Right kidney (tissue), 1 donor: ENCODE results near the gene NLK.
"Not testable (repeated sequence)": the region's sequence is repeated elsewhere in the genome, so short reads cannot be mapped to it uniquely, and the experiment has no call there.

ENCODE experiments used
- DNase-seq: peaks from one replicate; pipeline ENCODE4 v3.0.0-alpha.2; 2016

Gene NLK

GRCh38 chr17:28196636-28197035 is 154.2 kb downstream of the NLK start:
- DNase-seq: no peak

- no peak for DNase-seq
Measured at GRCh38 chr17:28199115-28199514, 156.6 kb downstream of the NLK start.

- DNase-seq: no peak
Measured at GRCh38 chr17:28199728-28200127, 157.3 kb downstream of the NLK start.

GRCh38 chr17:28201315-28201714 is 158.8 kb downstream of the NLK start:
- no peak for DNase-seq

- DNase-seq: no peak
Measured at GRCh38 chr17:28204244-28204643, 161.8 kb downstream of the NLK start.

- no peak for DNase-seq
Measured at GRCh38 chr17:28204751-28205150, 162.3 kb downstream of the NLK start.

- DNase-seq: no peak
Measured at GRCh38 chr17:28206292-28206691, 163.8 kb downstream of the NLK start.

- no peak for DNase-seq
Measured at GRCh38 chr17:28211811-28212210, 169.3 kb downstream of the NLK start.

GRCh38 chr17:28213578-28213977 is 171.1 kb downstream of the NLK start:
- DNase-seq: not testable (repeated sequence)

- no peak for DNase-seq
Measured at GRCh38 chr17:28216052-28216451, 173.6 kb downstream of the NLK start.

- no peak for DNase-seq
Measured at GRCh38 chr17:28216528-28216927, 174.1 kb downstream of the NLK start.

- no peak for DNase-seq
Measured at GRCh38 chr17:28219771-28220170, 177.3 kb downstream of the NLK start.

- no peak for DNase-seq
Measured at GRCh38 chr17:28221751-28222414, 179.4 kb downstream of the NLK start.

GRCh38 chr17:28225271-28225670 is 182.8 kb downstream of the NLK start:
- DNase-seq: no peak

GRCh38 chr17:28225867-28226266 is 183.4 kb downstream of the NLK start:
- DNase-seq: no peak

- DNase-seq: no peak
Measured at GRCh38 chr17:28226563-28227315, 184.3 kb downstream of the NLK start.

- peak; percentile 82 for DNase-seq
Measured at GRCh38 chr17:28227316-28228108, 185.0 kb downstream of the NLK start.

GRCh38 chr17:28228109-28228840 is 185.8 kb downstream of the NLK start:
- peak; percentile 15 for DNase-seq

- DNase-seq: no peak
Measured at GRCh38 chr17:28228986-28229729, 186.7 kb downstream of the NLK start.

GRCh38 chr17:28230011-28230410 is 187.5 kb downstream of the NLK start:
- no peak for DNase-seq

GRCh38 chr17:28230607-28231006 is 188.1 kb downstream of the NLK start:
- not testable (repeated sequence) for DNase-seq

- not testable (repeated sequence) for DNase-seq
Measured at GRCh38 chr17:28231624-28232023, 189.1 kb downstream of the NLK start.
